ENCODE results near the gene MRPL38.

GRCh38 chr17:75880266-75880665 is 24.4 kb downstream of the MRPL38 start:
- TF ChIP-seq CTCF (IDR thresholded peaks at IDR 0.05): no peak
- no peak for TF ChIP-seq EP300 (IDR thresholded peaks at IDR 0.05; ENCODE audit: low read depth)
- TF ChIP-seq POLR2A (IDR thresholded peaks at IDR 0.05): no peak
